ENCODE measurements around the gene PRR23E.

The PRR23E gene

GRCh38 chr3:127156338-127157050 lies 36.4 kb upstream of the PRR23E start:
- Histone ChIP-seq H3K4me3 (ENCODE audit: low read length) (no peak overlapping the region), H3K27ac (ENCODE audit: low read length) (no peak overlapping the region), H3K4me1 (ENCODE audit: insufficient read depth, low read length) (peaks cover 3% of the 10 kb centered on the region; the same call in 1 of the 2 replicates)

GRCh38 chr3:127157171-127157828 lies 35.6 kb upstream of the PRR23E start:
- Histone ChIP-seq H3K27me3 (ENCODE audit: insufficient read depth, low read length) (no peaks in the 10 kb centered on the region), H3K9ac (ENCODE audit: low read depth, low read length) (no peak overlapping the region), H3K4me1 (ENCODE audit: insufficient read depth, low read length) (peaks cover 3% of the 10 kb centered on the region; the same call in 1 of the 2 replicates), H3K9me3 (ENCODE audit: insufficient read depth, low read depth, low read length) (no peaks in the 10 kb centered on the region), H3K36me3 (ENCODE audit: insufficient read depth, low read depth, low read length) (no peaks in the 10 kb centered on the region), H3K4me3 (ENCODE audit: low read length) (no peak overlapping the region), H3K27ac (ENCODE audit: low read length) (no peak overlapping the region)

More at GRCh38 chr3:127156338-127157050, 36.4 kb upstream of the PRR23E start:
- no peaks in the 10 kb centered on the region for H3K27me3 ChIP-seq (ENCODE audit: insufficient read depth, low read length)
- no peaks in the 10 kb centered on the region for H3K36me3 ChIP-seq (ENCODE audit: insufficient read depth, low read depth, low read length)
- no peaks in the 10 kb centered on the region for H3K9me3 ChIP-seq (ENCODE audit: insufficient read depth, low read depth, low read length)
- H3K9ac ChIP-seq (ENCODE audit: low read depth, low read length), result no peak overlapping the region

GRCh38 chr3:127158614-127159229 lies 34.2 kb upstream of the PRR23E start:
- peaks cover 3% of the 10 kb centered on the region; the same call in 1 of the 2 replicates for H3K4me1 ChIP-seq (ENCODE audit: insufficient read depth, low read length)
- no peak overlapping the region for H3K4me3 ChIP-seq (ENCODE audit: low read length)
- H3K36me3 ChIP-seq (ENCODE audit: insufficient read depth, low read depth, low read length), result no peaks in the 10 kb centered on the region
- no peak overlapping the region for H3K9ac ChIP-seq (ENCODE audit: low read depth, low read length)
- no peaks in the 10 kb centered on the region for H3K27me3 ChIP-seq (ENCODE audit: insufficient read depth, low read length)
- no peaks in the 10 kb centered on the region for H3K9me3 ChIP-seq (ENCODE audit: insufficient read depth, low read depth, low read length)
- no peak overlapping the region for H3K27ac ChIP-seq (ENCODE audit: low read length)

- H3K27ac ChIP-seq (ENCODE audit: low read length), result no peak overlapping the region
- H3K4me3 ChIP-seq (ENCODE audit: low read length), result no peak overlapping the region
- peaks cover 3% of the 10 kb centered on the region; the same call in 1 of the 2 replicates for H3K4me1 ChIP-seq (ENCODE audit: insufficient read depth, low read length)
- H3K36me3 ChIP-seq (ENCODE audit: insufficient read depth, low read depth, low read length), result no peaks in the 10 kb centered on the region
- H3K27me3 ChIP-seq (ENCODE audit: insufficient read depth, low read length), result no peaks in the 10 kb centered on the region
- H3K9me3 ChIP-seq (ENCODE audit: insufficient read depth, low read depth, low read length), result no peaks in the 10 kb centered on the region
- no peak overlapping the region for H3K9ac ChIP-seq (ENCODE audit: low read depth, low read length)
These were observed 33.4 kb upstream of the PRR23E start for GRCh38 chr3:127159543-127159942.

- Histone ChIP-seq H3K4me1 (ENCODE audit: insufficient read depth, low read length) (peaks cover 3% of the 10 kb centered on the region; the same call in 1 of the 2 replicates), H3K27ac (ENCODE audit: low read length) (no peak overlapping the region), H3K9ac (ENCODE audit: low read depth, low read length) (no peak overlapping the region), H3K9me3 (ENCODE audit: insufficient read depth, low read depth, low read length) (no peaks in the 10 kb centered on the region), H3K4me3 (ENCODE audit: low read length) (no peak overlapping the region), H3K27me3 (ENCODE audit: insufficient read depth, low read length) (no peaks in the 10 kb centered on the region), H3K36me3 (ENCODE audit: insufficient read depth, low read depth, low read length) (no peaks in the 10 kb centered on the region)
These were observed 31.7 kb upstream of the PRR23E start for GRCh38 chr3:127161236-127161635.

GRCh38 chr3:127161973-127162579 lies 30.9 kb upstream of the PRR23E start:
- H3K27me3 ChIP-seq (ENCODE audit: insufficient read depth, low read length), result no peaks in the 10 kb centered on the region
- no peak overlapping the region for H3K4me3 ChIP-seq (ENCODE audit: low read length)
- no peak overlapping the region for H3K27ac ChIP-seq (ENCODE audit: low read length)
- H3K9ac ChIP-seq (ENCODE audit: low read depth, low read length), result no peak overlapping the region
- no peaks in the 10 kb centered on the region for H3K9me3 ChIP-seq (ENCODE audit: insufficient read depth, low read depth, low read length)
- H3K4me1 ChIP-seq (ENCODE audit: insufficient read depth, low read length), result peaks cover 3% of the 10 kb centered on the region; the same call in 1 of the 2 replicates
- H3K36me3 ChIP-seq (ENCODE audit: insufficient read depth, low read depth, low read length), result no peaks in the 10 kb centered on the region

DNA sequence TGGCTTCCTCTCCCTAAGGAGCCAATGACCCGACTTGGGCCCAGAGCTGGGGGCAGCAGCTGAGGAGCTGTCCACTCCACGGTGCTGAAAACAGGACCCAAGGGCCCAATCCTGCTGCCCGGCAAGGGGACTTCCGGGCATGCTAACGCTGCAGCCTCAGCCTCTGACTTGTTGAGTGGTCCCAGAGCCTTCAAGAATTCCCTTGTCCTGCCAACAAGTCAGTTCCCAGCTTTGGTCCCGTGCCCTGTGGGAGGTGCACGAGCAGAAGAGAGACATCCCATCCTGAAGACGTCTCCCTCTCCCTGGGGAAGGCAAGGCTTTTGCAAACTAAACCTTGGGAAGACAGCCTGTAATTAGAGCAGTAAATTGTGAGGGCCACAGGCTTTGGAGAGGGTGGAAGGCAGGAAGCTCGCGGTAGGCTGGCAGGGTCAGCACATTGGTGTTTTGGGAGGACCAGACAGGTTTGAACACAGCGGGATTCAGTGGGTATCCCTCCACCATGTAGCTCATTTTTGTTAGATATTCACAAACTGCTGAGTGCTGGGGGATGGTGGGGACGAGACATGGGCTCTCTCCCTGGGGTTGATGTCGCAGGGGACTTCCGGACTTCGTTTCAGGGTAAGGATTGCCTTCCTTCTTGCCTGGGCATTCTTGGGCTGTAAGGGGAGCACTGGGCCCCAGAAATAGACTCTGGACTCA lies 29.8 kb upstream of the PRR23E start:
- Histone ChIP-seq H3K9ac (ENCODE audit: low read depth, low read length) (no peak overlapping the region), H3K36me3 (ENCODE audit: insufficient read depth, low read depth, low read length) (no peaks in the 10 kb centered on the region), H3K27ac (ENCODE audit: low read length) (no peak overlapping the region), H3K27me3 (ENCODE audit: insufficient read depth, low read length) (no peaks in the 10 kb centered on the region), H3K4me1 (ENCODE audit: insufficient read depth, low read length) (peaks cover 3% of the 10 kb centered on the region; the same call in 1 of the 2 replicates), H3K9me3 (ENCODE audit: insufficient read depth, low read depth, low read length) (no peaks in the 10 kb centered on the region), H3K4me3 (ENCODE audit: low read length) (no peak overlapping the region)

GRCh38 chr3:127164615-127165014 lies 28.3 kb upstream of the PRR23E start:
- H3K27me3 ChIP-seq (ENCODE audit: insufficient read depth, low read length), result no peaks in the 10 kb centered on the region
- H3K9me3 ChIP-seq (ENCODE audit: insufficient read depth, low read depth, low read length), result no peaks in the 10 kb centered on the region
- no peak overlapping the region for H3K4me3 ChIP-seq (ENCODE audit: low read length)
- no peak overlapping the region for H3K9ac ChIP-seq (ENCODE audit: low read depth, low read length)
- H3K27ac ChIP-seq (ENCODE audit: low read length), result no peak overlapping the region
- no peaks in the 10 kb centered on the region for H3K36me3 ChIP-seq (ENCODE audit: insufficient read depth, low read depth, low read length)
- H3K4me1 ChIP-seq (ENCODE audit: insufficient read depth, low read length), result peaks cover 3% of the 10 kb centered on the region; the same call in 1 of the 2 replicates

- Histone ChIP-seq H3K9ac (ENCODE audit: low read depth, low read length) (no peak overlapping the region), H3K9me3 (ENCODE audit: insufficient read depth, low read depth, low read length) (no peaks in the 10 kb centered on the region), H3K36me3 (ENCODE audit: insufficient read depth, low read depth, low read length) (no peaks in the 10 kb centered on the region), H3K27me3 (ENCODE audit: insufficient read depth, low read length) (no peaks in the 10 kb centered on the region), H3K4me1 (ENCODE audit: insufficient read depth, low read length) (no peaks in the 10 kb centered on the region; the same call in 1 of the 2 replicates), H3K4me3 (ENCODE audit: low read length) (no peak overlapping the region), H3K27ac (ENCODE audit: low read length) (no peak overlapping the region)
These were observed 27.9 kb upstream of the PRR23E start for GRCh38 chr3:127165036-127165435.

GRCh38 chr3:127165694-127166485 lies 27.0 kb upstream of the PRR23E start:
- Histone ChIP-seq H3K4me3 (ENCODE audit: low read length) (no peak overlapping the region), H3K27ac (ENCODE audit: low read length) (no peak overlapping the region), H3K36me3 (ENCODE audit: insufficient read depth, low read depth, low read length) (no peaks in the 10 kb centered on the region), H3K4me1 (ENCODE audit: insufficient read depth, low read length) (no peaks in the 10 kb centered on the region), H3K9ac (ENCODE audit: low read depth, low read length) (no peak overlapping the region), H3K9me3 (ENCODE audit: insufficient read depth, low read depth, low read length) (no peaks in the 10 kb centered on the region), H3K27me3 (ENCODE audit: insufficient read depth, low read length) (no peaks in the 10 kb centered on the region)

Data from iPS-20b (cell line).